ENCODE measurements around the gene NDUFB10. TPM values are rescaled to one million over a fixed set of nuclear protein-coding genes. Genes with fewer than 3 reads are reported as not detected.

Gene NDUFB10
- total RNA-seq, 1 donor from 2014 or later = 95.0 TPM

- no peaks in the 10 kb centered on the region for H3K27me3 Mint-ChIP-seq (ENCODE audit: low read depth)
- no peak overlapping the region for H3K27ac Mint-ChIP-seq
- peaks cover 3% of the 10 kb centered on the region for H3K36me3 Mint-ChIP-seq
- peak overlapping the region; percentile 82 for H3K4me3 Mint-ChIP-seq
- H3K9me3 Mint-ChIP-seq = no peaks in the 10 kb centered on the region
- H3K4me1 Mint-ChIP-seq = peaks cover 10% of the 10 kb centered on the region
- DNase-seq (ENCODE audit: low spot score in 2 of 2, unreplicated experiment in 2 of 2) = no peak
- TF ChIP-seq, protein P1, sequence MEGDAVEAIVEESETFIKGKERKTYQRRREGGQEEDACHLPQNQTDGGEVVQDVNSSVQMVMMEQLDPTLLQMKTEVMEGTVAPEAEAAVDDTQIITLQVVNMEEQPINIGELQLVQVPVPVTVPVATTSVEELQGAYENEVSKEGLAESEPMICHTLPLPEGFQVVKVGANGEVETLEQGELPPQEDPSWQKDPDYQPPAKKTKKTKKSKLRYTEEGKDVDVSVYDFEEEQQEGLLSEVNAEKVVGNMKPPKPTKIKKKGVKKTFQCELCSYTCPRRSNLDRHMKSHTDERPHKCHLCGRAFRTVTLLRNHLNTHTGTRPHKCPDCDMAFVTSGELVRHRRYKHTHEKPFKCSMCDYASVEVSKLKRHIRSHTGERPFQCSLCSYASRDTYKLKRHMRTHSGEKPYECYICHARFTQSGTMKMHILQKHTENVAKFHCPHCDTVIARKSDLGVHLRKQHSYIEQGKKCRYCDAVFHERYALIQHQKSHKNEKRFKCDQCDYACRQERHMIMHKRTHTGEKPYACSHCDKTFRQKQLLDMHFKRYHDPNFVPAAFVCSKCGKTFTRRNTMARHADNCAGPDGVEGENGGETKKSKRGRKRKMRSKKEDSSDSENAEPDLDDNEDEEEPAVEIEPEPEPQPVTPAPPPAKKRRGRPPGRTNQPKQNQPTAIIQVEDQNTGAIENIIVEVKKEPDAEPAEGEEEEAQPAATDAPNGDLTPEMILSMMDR (IDR thresholded peaks at IDR 0.05; ENCODE audit: unreplicated experiment) = no peak
Observed at GRCh38 chr16:1942047-1942809, 17.1 kb upstream of the NDUFB10 start.

DNA sequence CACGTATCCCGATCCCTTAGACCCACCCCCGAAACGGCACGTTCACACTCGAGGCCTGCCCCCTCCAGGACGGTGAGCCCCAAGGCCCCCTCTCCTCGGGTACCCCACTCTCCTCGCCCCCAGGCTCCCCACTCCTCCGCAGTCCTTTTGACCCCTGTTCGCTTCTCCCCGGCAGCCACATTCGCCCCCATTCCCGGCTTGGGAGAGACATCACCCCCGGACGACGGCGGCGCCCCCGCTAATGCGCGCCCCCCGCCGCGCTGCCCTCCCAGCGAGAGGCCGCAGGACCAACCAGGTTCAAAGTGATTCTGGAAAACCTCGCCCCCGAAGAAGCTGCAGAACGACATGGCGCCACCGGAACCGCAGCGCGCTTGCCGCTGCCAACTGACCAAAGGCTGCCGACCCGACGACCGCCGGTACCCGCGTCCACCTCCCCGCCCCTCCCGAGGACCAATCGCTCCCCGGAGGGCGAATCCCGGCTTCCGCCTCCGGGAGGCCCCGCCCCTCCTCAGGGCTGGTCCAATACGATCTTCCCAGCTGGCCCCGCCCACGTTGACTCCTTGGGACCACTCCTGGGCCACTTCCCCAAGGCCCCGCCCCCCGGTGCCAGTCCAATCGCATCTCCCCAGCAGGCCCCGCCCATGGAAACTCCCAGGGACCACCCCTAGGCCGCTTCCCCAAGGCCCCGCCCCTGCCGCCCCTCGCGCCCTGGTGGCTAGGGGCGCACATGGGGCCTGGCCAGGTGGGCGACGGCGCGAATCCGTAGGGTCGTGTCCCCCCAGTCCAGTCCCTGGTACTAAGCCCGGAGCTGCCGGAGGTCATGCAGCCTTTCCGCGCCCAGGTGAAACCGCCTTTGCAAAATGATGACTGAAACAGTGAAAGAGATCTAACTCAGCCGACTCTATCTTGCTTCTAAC is 16.3 kb upstream of the NDUFB10 start, which contains the start of gene MSRB1:
TSS of gene MSRB1 (minus strand) at position 390 of the 917 bp plus-strand sequence. CDS start at position 347, 43 bp downstream.
- Mint-ChIP-seq H3K4me3 (peak within 1 kb of the TSS; percentile 82), H3K27me3 (ENCODE audit: low read depth) (no peaks in the 10 kb centered on the region)

DNA sequence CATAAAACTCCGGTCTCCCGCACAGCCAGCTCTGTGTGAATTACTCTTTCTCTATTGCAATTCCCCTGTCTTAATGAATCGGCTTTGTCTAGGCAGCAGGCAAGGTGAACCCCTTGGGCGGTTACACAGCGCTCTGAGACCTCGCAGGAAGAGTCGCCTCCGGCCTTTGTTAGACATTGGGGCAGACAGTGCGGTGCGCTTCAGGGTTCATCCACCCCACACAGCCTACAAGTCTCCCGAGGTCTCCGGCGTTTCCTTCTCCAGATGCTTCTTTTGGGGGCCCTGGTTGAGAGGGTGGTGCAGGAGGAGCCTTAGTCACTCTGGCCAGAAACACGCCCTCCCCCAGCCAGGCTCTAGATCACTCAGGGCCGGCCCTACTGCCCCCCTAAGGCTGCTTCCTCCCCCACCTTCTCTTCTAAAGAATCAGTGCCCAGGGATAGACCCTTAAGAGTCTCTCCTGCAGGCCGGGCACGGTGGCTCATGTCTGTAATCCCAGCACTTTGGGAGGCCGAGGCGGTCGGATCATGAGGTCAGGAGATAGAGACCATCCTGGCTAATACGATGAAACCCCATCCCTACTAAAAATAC is 14.6 kb upstream of the NDUFB10 start:
- H3K4me1 Mint-ChIP-seq = peaks cover 10% of the 10 kb centered on the region
- no peaks in the 10 kb centered on the region for H3K9me3 Mint-ChIP-seq
- H3K27ac Mint-ChIP-seq = no peak overlapping the region
- TF ChIP-seq, protein P1 (IDR thresholded peaks at IDR 0.05; ENCODE audit: unreplicated experiment) = no peak
- no peak for DNase-seq (ENCODE audit: low spot score in 2 of 2, unreplicated experiment in 2 of 2)
- no peaks in the 10 kb centered on the region for H3K27me3 Mint-ChIP-seq (ENCODE audit: low read depth)
- no peak overlapping the region for H3K4me3 Mint-ChIP-seq
- H3K36me3 Mint-ChIP-seq = no peaks in the 10 kb centered on the region

More for the DNA sequence above, 16.3 kb upstream of the NDUFB10 start, which contains the start of gene MSRB1:
- Mint-ChIP-seq H3K9me3 (no peaks in the 10 kb centered on the region), H3K4me1 (peaks cover 10% of the 10 kb centered on the region), H3K36me3 (peaks cover 1% of the 10 kb centered on the region), H3K27ac (peak within 1 kb of the TSS; percentile 73)
- TF ChIP-seq, protein P1 (IDR thresholded peaks at IDR 0.05; ENCODE audit: unreplicated experiment) = no peak
- peak; percentile 99 to 100 for DNase-seq (ENCODE audit: low spot score in 2 of 2, unreplicated experiment in 2 of 2)

GRCh38 chr16:1945559-1946391 is 13.6 kb upstream of the NDUFB10 start:
- H3K27me3 Mint-ChIP-seq (ENCODE audit: low read depth) = no peaks in the 10 kb centered on the region
- no peak overlapping the region for H3K4me3 Mint-ChIP-seq
- no peak overlapping the region for H3K27ac Mint-ChIP-seq
- DNase-seq (ENCODE audit: low spot score in 2 of 2, unreplicated experiment in 2 of 2) = no peak
- peaks cover 10% of the 10 kb centered on the region for H3K4me1 Mint-ChIP-seq
- no peaks in the 10 kb centered on the region for H3K36me3 Mint-ChIP-seq
- TF ChIP-seq, protein P1 (IDR thresholded peaks at IDR 0.05; ENCODE audit: unreplicated experiment) = no peak
- H3K9me3 Mint-ChIP-seq = no peaks in the 10 kb centered on the region
